ENCODE data around the gene MBD4.

GRCh38 chr3:129387487-129387886 lies 52.3 kb downstream of the MBD4 start:
- TF ChIP-seq, protein P1, sequence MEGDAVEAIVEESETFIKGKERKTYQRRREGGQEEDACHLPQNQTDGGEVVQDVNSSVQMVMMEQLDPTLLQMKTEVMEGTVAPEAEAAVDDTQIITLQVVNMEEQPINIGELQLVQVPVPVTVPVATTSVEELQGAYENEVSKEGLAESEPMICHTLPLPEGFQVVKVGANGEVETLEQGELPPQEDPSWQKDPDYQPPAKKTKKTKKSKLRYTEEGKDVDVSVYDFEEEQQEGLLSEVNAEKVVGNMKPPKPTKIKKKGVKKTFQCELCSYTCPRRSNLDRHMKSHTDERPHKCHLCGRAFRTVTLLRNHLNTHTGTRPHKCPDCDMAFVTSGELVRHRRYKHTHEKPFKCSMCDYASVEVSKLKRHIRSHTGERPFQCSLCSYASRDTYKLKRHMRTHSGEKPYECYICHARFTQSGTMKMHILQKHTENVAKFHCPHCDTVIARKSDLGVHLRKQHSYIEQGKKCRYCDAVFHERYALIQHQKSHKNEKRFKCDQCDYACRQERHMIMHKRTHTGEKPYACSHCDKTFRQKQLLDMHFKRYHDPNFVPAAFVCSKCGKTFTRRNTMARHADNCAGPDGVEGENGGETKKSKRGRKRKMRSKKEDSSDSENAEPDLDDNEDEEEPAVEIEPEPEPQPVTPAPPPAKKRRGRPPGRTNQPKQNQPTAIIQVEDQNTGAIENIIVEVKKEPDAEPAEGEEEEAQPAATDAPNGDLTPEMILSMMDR (IDR thresholded peaks at IDR 0.05; ENCODE audit: insufficient read depth, low read depth, low read length), result no peak
- TF ChIP-seq EZH2 (IDR thresholded peaks at IDR 0.05; ENCODE audit: insufficient read depth, low read length), result no peak

Measured in astrocyte (in vitro differentiated cells and primary cell).